ENCODE measurements around the gene RECQL. TPM values are rescaled to one million over a fixed set of nuclear protein-coding genes. Genes with fewer than 3 reads are reported as not detected.

Gene RECQL
- 118 and 125 TPM in 2 replicates for total RNA-seq (2014; rRNA removed; shearing (Covaris generic))

- DNase-seq (ENCODE audit: low spot score) = peak; percentile 97
Measured at GRCh38 chr12:21501258-21502163, at the start of gene RECQL, which contains the start of gene GOLT1B. RECQL (minus strand) TSS chr12:21501635; CDS start chr12:21499570, 2,065 bp downstream. GOLT1B (plus strand) TSS chr12:21501789; CDS start chr12:21501924, 135 bp downstream.

- DNase-seq (ENCODE audit: low spot score) = no peak
Measured at GRCh38 chr12:21547437-21547836, 46.0 kb upstream of the RECQL start.

GRCh38 chr12:21546716-21547115, 45.3 kb upstream of the RECQL start:
- DNase-seq (ENCODE audit: low spot score) = no peak

- no peak for DNase-seq (ENCODE audit: low spot score)
Measured at GRCh38 chr12:21545557-21545956, 44.1 kb upstream of the RECQL start.

GRCh38 chr12:21543151-21543550, 41.7 kb upstream of the RECQL start:
- DNase-seq (ENCODE audit: low spot score) = no peak

- no peak for DNase-seq (ENCODE audit: low spot score)
Measured at GRCh38 chr12:21542403-21542802, 41.0 kb upstream of the RECQL start.

- DNase-seq (ENCODE audit: low spot score) = no peak
Measured at GRCh38 chr12:21541773-21542172, 40.3 kb upstream of the RECQL start.

- DNase-seq (ENCODE audit: low spot score) = no peak
Measured at GRCh38 chr12:21539797-21540196, 38.4 kb upstream of the RECQL start.

- no peak for DNase-seq (ENCODE audit: low spot score)
Measured at GRCh38 chr12:21538061-21538653, 36.7 kb upstream of the RECQL start.

- no peak for DNase-seq (ENCODE audit: low spot score)
Measured at GRCh38 chr12:21529456-21529855, 28.0 kb upstream of the RECQL start.

GRCh38 chr12:21528953-21529352, 27.5 kb upstream of the RECQL start:
- DNase-seq (ENCODE audit: low spot score) = no peak

GRCh38 chr12:21527451-21528180, 26.2 kb upstream of the RECQL start:
- DNase-seq (ENCODE audit: low spot score) = peak; percentile 16

- DNase-seq (ENCODE audit: low spot score) = no peak
Measured at GRCh38 chr12:21526721-21527345, 25.4 kb upstream of the RECQL start.

GRCh38 chr12:21526053-21526452, 24.6 kb upstream of the RECQL start, which contains the start of gene SPX:
SPX (plus strand) TSS chr12:21526296; CDS start chr12:21526473, 177 bp downstream.
- DNase-seq (ENCODE audit: low spot score) = no peak

- no peak for DNase-seq (ENCODE audit: low spot score)
Measured at GRCh38 chr12:21523148-21523547, 21.7 kb upstream of the RECQL start.

- DNase-seq (ENCODE audit: low spot score) = no peak
Measured at GRCh38 chr12:21521541-21521940, 20.1 kb upstream of the RECQL start.

GRCh38 chr12:21518451-21518850, 17.0 kb upstream of the RECQL start:
- no peak for DNase-seq (ENCODE audit: low spot score)

- no peak for DNase-seq (ENCODE audit: low spot score)
Measured at GRCh38 chr12:21516281-21516680, 14.8 kb upstream of the RECQL start.

- DNase-seq (ENCODE audit: low spot score) = no peak
Measured at GRCh38 chr12:21509768-21510167, 8.3 kb upstream of the RECQL start.

GRCh38 chr12:21507849-21508248, 6.4 kb upstream of the RECQL start:
- no peak for DNase-seq (ENCODE audit: low spot score)

GRCh38 chr12:21505888-21506287, 4.5 kb upstream of the RECQL start:
- no peak for DNase-seq (ENCODE audit: low spot score)

- DNase-seq (ENCODE audit: low spot score) = no peak
Measured at GRCh38 chr12:21502872-21503271, 1.4 kb upstream of the RECQL start.

Measured in A172 (cell line).